Cerebellar cortex (tissue), 1 donor: ENCODE data around the gene PLEKHM3.
"Not testable (repeated sequence)": the region's sequence is repeated elsewhere in the genome, so short reads cannot be mapped to it uniquely, and the experiment has no call there.

Experiments used
- DNase-seq: peaks from one replicate; pipeline ENCODE4 v3.0.0-alpha.2; 2015; ENCODE audit warnings: low spot score

The PLEKHM3 gene

DNA sequence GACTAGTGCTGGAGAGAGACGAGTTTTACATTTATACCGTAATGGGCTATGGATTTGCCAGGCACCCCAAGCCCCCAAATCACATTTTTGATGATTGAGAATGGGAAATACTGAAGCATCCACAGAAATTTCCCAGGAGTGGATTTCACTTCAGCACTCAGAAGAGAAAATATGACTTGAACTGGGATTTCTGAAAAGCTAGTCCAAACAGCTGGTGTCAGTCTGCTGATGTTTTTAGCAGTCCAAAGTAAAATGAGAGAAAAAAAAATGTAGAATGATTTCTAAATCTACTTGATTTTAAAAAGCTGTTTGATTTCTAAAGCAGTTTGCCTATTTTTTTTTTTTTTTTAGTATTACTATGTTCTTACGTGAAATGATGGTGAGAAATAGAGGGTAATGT, 105.0 kb downstream of the PLEKHM3 start:
- DNase-seq, result no peak

- DNase-seq, result no peak
Measured at GRCh38 chr2:207919164-207919919, 106.0 kb downstream of the PLEKHM3 start.

DNA sequence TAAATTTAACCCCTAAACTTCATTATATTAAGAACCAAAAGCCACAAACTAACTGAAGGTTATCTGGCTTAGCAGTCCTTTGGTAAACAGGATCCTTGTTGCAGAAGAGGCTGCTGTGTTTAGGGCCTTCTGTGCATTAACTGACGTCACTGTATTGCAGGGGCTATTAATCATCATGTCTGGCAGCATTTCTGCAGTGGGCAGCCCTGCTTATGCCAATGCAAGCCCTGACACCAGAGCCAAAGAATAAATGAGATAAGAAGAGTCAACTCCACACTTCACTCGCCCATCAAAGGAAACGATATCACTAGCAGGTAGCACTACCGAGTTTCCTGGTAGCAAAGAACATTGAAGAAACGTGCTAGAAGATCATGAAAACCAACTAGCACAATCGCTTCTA, 110.6 kb downstream of the PLEKHM3 start:
- DNase-seq, result no peak

DNA sequence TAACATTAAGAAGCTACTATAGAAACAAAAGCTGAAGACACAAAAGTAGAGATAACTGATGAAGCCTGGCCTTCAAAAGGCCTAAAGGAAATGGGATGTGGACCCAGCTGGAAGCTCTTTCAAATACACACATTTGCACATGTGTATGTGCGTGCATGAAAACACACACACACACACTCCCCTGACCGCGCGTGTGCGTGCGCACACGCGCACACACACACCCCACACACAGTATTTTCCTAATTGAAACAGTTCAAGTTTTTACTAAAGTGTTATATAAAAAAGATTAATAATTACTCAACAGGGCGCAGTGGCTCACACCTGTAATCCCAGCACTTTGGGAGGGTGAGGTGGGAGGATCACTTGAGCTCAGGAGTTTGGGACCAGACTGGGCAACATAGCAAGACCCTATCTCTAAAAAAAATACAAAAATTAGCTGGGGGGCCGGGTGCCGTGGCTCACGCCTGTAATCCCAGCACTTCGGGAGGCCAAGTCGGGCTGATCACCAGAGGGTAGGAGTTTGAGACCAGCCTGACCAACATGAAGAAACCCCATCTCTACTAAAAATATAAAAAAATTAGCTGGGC, 111.5 kb downstream of the PLEKHM3 start:
- DNase-seq, result no peak

- no peak for DNase-seq
Measured at GRCh38 chr2:207911856-207912255, 113.5 kb downstream of the PLEKHM3 start.

DNA sequence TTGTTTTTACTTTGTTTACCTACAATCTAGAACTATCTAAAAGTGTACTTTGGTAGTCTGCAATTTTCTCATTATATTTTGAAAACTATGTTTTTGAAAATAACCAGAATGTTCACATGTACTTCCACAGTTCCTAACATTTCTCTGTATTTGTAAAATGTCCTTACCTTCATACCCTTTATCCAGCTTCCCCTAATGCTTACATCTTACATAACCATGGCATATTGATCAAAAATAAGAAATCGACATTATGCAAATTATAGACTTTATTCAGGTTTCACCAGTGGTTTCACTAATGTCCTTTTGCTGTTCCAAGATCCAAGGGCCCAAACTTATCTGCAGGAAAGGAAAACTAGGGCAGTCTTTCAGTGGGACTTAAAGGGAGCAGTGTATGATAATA, 114.1 kb downstream of the PLEKHM3 start:
- no peak for DNase-seq

- DNase-seq, result not testable (repeated sequence)
Measured at GRCh38 chr2:207906495-207906894, 118.8 kb downstream of the PLEKHM3 start.

GRCh38 chr2:207905546-207905945, 119.8 kb downstream of the PLEKHM3 start:
- no peak for DNase-seq

DNA sequence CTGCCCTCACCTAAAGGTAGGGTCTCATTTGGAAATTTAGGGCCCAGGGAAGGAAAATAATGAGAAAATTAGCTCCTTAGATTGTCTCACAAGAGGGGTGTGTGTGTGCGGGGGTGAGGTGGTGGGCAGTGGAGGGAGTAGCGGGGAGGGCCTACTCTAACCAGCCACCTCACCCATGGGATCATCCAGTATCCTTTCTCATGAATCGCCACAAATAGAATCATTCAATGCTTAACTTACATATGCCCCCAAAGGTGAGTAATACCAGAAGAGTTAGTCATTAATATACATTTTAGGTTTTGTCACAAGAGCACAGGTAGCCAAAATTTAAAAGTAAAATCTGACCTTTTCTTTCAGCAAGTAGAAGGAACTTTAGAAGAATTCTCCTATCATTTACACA, 122.1 kb downstream of the PLEKHM3 start:
- DNase-seq, result no peak

- DNase-seq, result no peak
Measured at GRCh38 chr2:207902821-207903220, 122.5 kb downstream of the PLEKHM3 start.

- DNase-seq, result no peak
Measured at GRCh38 chr2:207901829-207902228, 123.5 kb downstream of the PLEKHM3 start.

- no peak for DNase-seq
Measured at GRCh38 chr2:207901401-207901800, 123.9 kb downstream of the PLEKHM3 start.

GRCh38 chr2:207898354-207898695, 127.0 kb downstream of the PLEKHM3 start:
- no peak for DNase-seq

- peak; percentile 61 for DNase-seq
Measured at GRCh38 chr2:207897541-207898353, 127.6 kb downstream of the PLEKHM3 start.

GRCh38 chr2:207896525-207897285, 128.6 kb downstream of the PLEKHM3 start:
- peak; percentile 91 for DNase-seq

DNA sequence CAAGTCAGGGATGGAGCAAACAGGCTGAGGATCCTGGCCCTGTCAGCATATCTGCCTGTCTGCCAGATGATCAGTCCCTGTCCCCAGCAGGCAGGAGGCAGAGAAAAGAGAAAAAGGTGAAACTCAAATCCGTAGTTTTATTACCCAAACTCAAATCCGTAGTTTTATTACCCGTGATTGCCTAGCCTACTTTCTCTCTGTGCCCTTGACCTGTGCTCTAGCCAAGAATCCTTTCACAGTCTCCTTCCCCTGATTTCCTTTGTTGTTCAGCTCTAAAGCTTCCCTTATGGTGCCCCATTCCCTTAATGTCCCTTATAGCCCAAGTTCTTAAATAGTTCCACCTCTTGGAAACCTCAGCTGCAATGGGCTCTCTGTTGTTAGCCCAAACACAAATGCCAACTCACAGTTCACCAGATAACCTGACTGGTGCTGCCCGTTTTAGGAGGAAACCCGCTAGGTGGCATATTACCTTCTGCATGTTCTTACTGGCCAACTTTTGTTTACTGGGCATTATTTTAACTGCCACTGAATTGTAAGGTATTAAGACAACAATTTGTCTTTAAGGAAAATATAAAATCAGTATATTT, 130.0 kb downstream of the PLEKHM3 start:
- peak; percentile 46 for DNase-seq

- DNase-seq, result peak; percentile 85
Measured at GRCh38 chr2:207892716-207893402, 132.5 kb downstream of the PLEKHM3 start.

- peak; percentile 82 for DNase-seq
Measured at GRCh38 chr2:207891086-207891844, 134.1 kb downstream of the PLEKHM3 start.

DNA sequence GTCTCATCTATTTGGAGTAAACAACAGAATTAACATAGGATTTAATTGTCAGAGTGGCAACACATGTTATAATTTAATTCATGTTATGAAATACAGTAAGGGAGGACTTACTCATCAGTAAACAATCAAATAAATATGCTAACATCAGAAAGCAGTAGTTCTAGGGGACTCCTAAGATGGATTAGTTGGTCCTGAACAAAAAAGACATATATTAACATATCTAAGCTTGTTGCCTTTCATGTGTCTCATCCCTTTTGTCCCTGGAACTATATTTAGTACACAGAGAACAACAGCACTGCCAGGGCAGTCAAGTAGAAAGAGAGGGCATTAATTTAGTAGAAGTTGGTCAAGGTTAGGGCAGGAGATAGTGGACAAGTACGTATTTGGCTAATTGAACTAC, 137.8 kb downstream of the PLEKHM3 start:
- no peak for DNase-seq

DNA sequence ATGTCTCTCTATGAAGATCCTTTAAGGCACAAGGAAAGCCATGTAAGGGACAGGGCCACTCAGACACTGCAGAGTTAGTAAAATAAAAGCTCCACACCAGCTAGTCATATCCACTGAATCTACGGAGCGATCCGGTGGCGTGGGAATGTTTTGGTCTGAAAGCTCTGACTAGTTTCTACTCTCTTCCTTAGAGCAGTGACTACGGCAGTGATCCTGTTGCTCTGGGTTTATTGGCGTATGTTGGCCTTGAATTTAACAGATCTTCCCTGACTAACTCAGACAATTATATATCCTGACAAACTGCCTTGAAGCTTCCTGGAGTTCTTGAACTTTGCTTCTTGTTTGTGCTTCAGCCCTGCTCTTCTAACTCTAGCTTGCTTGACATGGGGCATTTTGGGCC, 140.3 kb downstream of the PLEKHM3 start:
- DNase-seq, result peak; percentile 42

DNA sequence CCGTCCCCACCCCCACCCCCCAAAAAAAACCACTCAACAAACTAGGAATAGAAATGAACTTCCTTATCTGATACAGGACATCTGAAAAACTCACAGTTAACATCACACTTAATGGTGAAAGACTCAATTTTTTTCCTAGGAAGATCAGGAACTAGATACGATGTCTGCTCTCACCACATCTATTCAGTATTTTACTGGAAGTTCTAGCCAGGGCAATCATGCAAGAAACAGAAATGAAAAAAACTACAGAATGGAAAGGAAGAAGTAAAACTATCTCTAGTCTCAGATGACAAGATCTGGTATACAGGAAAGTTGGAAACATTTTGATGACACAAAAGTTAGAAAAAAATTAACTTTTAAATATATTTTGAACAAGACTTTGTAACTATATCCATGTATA, 141.2 kb downstream of the PLEKHM3 start:
- no peak for DNase-seq
